OCI-LY7 (cell line): ENCODE data around the gene KLHL6. TPM values are rescaled to one million over a fixed set of nuclear protein-coding genes. Genes with fewer than 3 reads are reported as not detected.

Experiments
- BruUV-seq: library from RNA; stranded (reverse); fragments of 400-500 nt; replicated peaks from 2 replicates; lab custom pipeline; 2021; lab: Mats Ljungman, UMichigan
- CTCF ChIA-PET: fragments of 300-600 bp; sonication (Branson Sonifier 250); formaldehyde crosslinking; loops from one replicate; lab custom pipeline; 2022; ENCODE audit warnings: antibody characterized with exemption; ENCODE audit not compliant: unreplicated experiment; lab: Charles Lee
- POLR2A ChIA-PET: fragments of 300-600 bp; sonication (Branson Sonifier 250); formaldehyde crosslinking; loops from one replicate; lab custom pipeline; 2022; ENCODE audit warnings: antibody characterized with exemption; lab: Charles Lee
- DNase-seq: peaks from one replicate; pipeline ENCODE4 v3.0.0-alpha.2; 2015; ENCODE audit warnings: low spot score
- H2AFZ ChIP-seq: fragments of 200-600 bp; sonication (generic), shearing (Covaris generic); 2 replicates; pipeline ENCODE4 v1.6.1; 2014; ENCODE audit warnings: mild to moderate bottlenecking, antibody characterized with exemption, low read length, moderate library complexity
- H3K27ac ChIP-seq: fragments of 200-600 bp; sonication (generic); 2 replicates; pipeline ENCODE4 v1.5.1; 2014; ENCODE audit warnings: mixed run types, low read depth, mild to moderate bottlenecking, moderate library complexity, low read length, inconsistent platforms; ENCODE audit not compliant: poor library complexity, severe bottlenecking
- H3K36me3 ChIP-seq: fragments of 200-600 bp; sonication (generic); 2 replicates; pipeline ENCODE4 v1.6.1; 2014; ENCODE audit warnings: mild to moderate bottlenecking, antibody characterized with exemption, low read length, moderate library complexity, mixed read lengths; ENCODE audit not compliant: insufficient read depth
- H3K4me1 ChIP-seq: fragments of 200-600 bp; sonication (generic); 2 replicates; pipeline ENCODE4 v1.5.1; 2014; ENCODE audit warnings: mild to moderate bottlenecking, low read length; ENCODE audit not compliant: insufficient read depth, poor library complexity, severe bottlenecking
- H3K4me2 ChIP-seq: fragments of 200-600 bp; sonication (generic); 2 replicates; pipeline ENCODE4 v1.6.1; 2014; ENCODE audit warnings: mild to moderate bottlenecking, low read length
- H3K4me3 ChIP-seq: fragments of 200-600 bp; sonication (generic); 2 replicates; pipeline ENCODE4 v1.5.1; 2014; ENCODE audit warnings: mild to moderate bottlenecking, low read depth, low read length; ENCODE audit not compliant: poor library complexity, severe bottlenecking
- H3K79me2 ChIP-seq: fragments of 200-600 bp; sonication (generic); 2 replicates; pipeline ENCODE4 v1.6.1; 2016; ENCODE audit warnings: low read depth, mild to moderate bottlenecking, low read length, moderate library complexity, mixed read lengths; ENCODE audit not compliant: insufficient read depth
- H3K9me2 ChIP-seq: fragments of 200-600 bp; sonication (generic); 2 replicates; pipeline ENCODE4 v1.6.1; 2016; ENCODE audit warnings: mild to moderate bottlenecking, low read length, mixed read lengths; ENCODE audit not compliant: insufficient read depth
- H3K9me3 ChIP-seq: fragments of 200-600 bp; sonication (generic); 2 replicates; pipeline ENCODE4 v1.6.1; 2014; ENCODE audit warnings: mild to moderate bottlenecking, mixed run types, low read length, mixed read lengths
- H4K20me1 ChIP-seq: fragments of 200-600 bp; sonication (generic); 2 replicates; pipeline ENCODE4 v1.6.1; 2014; ENCODE audit warnings: mild to moderate bottlenecking, antibody characterized with exemption, low read length, moderate library complexity, mixed read lengths; ENCODE audit not compliant: insufficient read depth
- CTCF ChIP-seq: fragments of 200-600 bp; sonication (generic); conservative IDR thresholded peaks from 2 replicates; pipeline ENCODE4 v1.5.1; 2014; ENCODE audit warnings: mild to moderate bottlenecking, antibody characterized with exemption, low read length, moderate library complexity, mixed read lengths
- EZH2phosphoT487 ChIP-seq: fragments of 200-600 bp; sonication (generic); IDR thresholded peaks from 2 replicates; pipeline ENCODE4 v1.6.1; 2018; ENCODE audit warnings: low read depth, borderline replicate concordance, mild to moderate bottlenecking, mixed run types, antibody characterized with exemption, low read length, moderate library complexity, mixed read lengths
- intact Hi-C: fragments of 100-400 bp; cut with micrococcal nuclease; formaldehyde crosslinking; loops from one replicate; pipeline ENCODE4 v1.10.0; 2022; ENCODE audit not compliant: unreplicated experiment
- total RNA-seq, 2 experiments: library from RNA; depleted of rRNA in 1 of 2; stranded (reverse); fragments of >200 nt in 1 of 2; shearing (Covaris generic) in 1 of 2; gene quantifications; 2 replicates each; pipeline ENCODE4 v1.2.3, GENCODE V29; 2014 to 2022

KLHL6 gene
- total RNA-seq, 2 experiments from 2014 or later = 143 to 169 TPM

DNA sequence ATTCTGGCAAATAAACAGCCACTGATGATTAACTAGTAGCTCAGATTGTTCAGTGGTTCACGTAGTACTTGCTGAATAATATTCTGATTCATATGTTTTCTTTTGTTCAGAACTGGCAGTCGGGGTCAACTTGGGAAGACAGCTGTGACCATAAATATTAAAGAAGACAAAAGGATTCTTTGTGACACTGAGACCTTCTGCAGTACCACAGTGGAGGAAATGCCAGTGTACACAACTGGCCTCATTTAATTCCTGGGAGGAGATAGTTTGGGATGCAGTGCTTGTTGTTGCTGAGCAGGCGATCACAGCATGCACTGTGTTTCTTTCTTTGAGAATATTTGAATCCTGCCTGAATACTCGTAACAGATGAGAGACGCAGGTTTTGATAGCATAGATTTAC, 100.4 kb downstream of the KLHL6 start:
- no peaks in the 10 kb centered on the region for H3K9me3 ChIP-seq
- H3K9me2 ChIP-seq = no peaks in the 10 kb centered on the region
- H3K79me2 ChIP-seq = no peaks in the 10 kb centered on the region
- CTCF ChIA-PET = interaction anchor here (0.5 kb wide), 1 partner anchor 361 kb away, joined by 3 read pairs; no protein-coding TSS in a partner anchor
- no peaks in the 10 kb centered on the region for H3K4me1 ChIP-seq
- no peak overlapping the region for H3K4me2 ChIP-seq
- H3K27ac ChIP-seq = no peak overlapping the region
- DNase-seq = no peak
- intact Hi-C loops = no loop called here
- no peaks in the 10 kb centered on the region for H3K36me3 ChIP-seq
- POLR2A ChIA-PET = interaction anchor here (1.0 kb wide), 1 partner anchor 13 kb away, joined by 3 read pairs; no protein-coding TSS in a partner anchor
- H2AFZ ChIP-seq = no peak overlapping the region
- no TSS peak for BruUV-seq
- TF ChIP-seq CTCF = no peak
- no peak for TF ChIP-seq EZH2phosphoT487
- H4K20me1 ChIP-seq = no peaks in the 10 kb centered on the region
- H3K4me3 ChIP-seq = no peak overlapping the region

DNA sequence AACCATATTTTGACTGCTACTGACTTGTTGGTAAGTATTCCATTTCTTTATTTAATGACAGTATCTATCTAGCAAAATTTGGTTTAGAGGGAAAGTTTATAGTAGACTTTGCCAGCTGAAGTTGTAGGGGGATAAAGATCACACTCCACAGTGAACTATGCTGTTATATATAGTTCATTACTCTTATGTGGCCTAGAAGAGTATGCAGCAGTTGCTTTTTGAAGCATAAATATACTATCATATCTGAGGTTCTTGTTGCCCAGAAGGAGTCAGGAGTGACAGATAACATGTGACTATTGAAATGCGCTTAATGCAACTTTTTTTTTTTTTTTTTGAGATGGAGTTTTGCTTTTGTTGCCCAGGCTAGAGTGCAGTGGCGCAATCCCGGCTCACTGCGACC, 101.4 kb downstream of the KLHL6 start:
- Histone ChIP-seq H2AFZ (no peak overlapping the region), H3K4me3 (no peak overlapping the region), H3K27ac (no peak overlapping the region), H3K36me3 (no peaks in the 10 kb centered on the region), H3K4me2 (no peak overlapping the region), H4K20me1 (no peaks in the 10 kb centered on the region), H3K9me3 (no peaks in the 10 kb centered on the region), H3K9me2 (no peaks in the 10 kb centered on the region), H3K79me2 (no peaks in the 10 kb centered on the region), H3K4me1 (no peaks in the 10 kb centered on the region)
- ChIA-PET POLR2A (no interaction called here), CTCF (no interaction called here)
- BruUV-seq = no TSS peak
- no peak for DNase-seq
- intact Hi-C loops = no loop called here
- no peak for TF ChIP-seq CTCF
- no peak for TF ChIP-seq EZH2phosphoT487

DNA sequence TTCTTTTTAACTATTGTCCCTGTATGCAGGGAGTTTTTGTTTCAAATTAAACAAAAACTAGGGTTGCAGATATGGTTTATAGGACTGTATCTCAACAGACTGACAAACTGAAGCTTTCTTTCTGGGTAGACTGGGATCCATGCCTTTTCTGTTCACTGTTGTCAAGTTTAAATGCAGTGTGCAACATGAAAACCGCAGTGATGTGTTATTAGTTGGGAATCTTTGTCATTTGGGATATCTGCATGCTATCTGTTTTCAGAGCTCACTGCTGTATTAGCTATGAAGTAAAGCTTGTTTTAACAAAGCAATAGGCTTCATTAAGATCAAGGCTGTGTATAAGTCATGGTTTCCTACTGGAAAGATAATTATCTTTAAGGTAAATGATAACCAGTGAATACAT, 105.7 kb downstream of the KLHL6 start:
- H3K4me2 ChIP-seq = no peak overlapping the region
- no peak overlapping the region for H3K27ac ChIP-seq
- H2AFZ ChIP-seq = no peak overlapping the region
- H3K79me2 ChIP-seq = no peaks in the 10 kb centered on the region
- no peak for DNase-seq
- H3K9me2 ChIP-seq = no peaks in the 10 kb centered on the region
- no peaks in the 10 kb centered on the region for H3K36me3 ChIP-seq
- ChIA-PET POLR2A (interaction anchor here (0.6 to 0.7 kb wide), 3 partner anchors 131 to 567 kb away, joined by 3 to 4 read pairs (median 3); partner anchors contain the start of gene MCCC1), CTCF (no interaction called here)
- intact Hi-C loops = no loop called here
- H3K4me1 ChIP-seq = peaks cover 8% of the 10 kb centered on the region
- TF ChIP-seq EZH2phosphoT487 (no peak), CTCF (no peak)
- BruUV-seq = no TSS peak
- peaks cover 3% of the 10 kb centered on the region; the same call in 1 of the 2 replicates for H3K9me3 ChIP-seq
- H3K4me3 ChIP-seq = no peak overlapping the region
- no peaks in the 10 kb centered on the region for H4K20me1 ChIP-seq
